HG02973 (cell line): ENCODE results near the gene XYLT2.

Experiments
- ATAC-seq: cut with Tn5 transposase; IDR thresholded peaks from one replicate; pipeline ENCODE4 v1.9.1; 2021; ENCODE audit warnings: moderate library complexity; ENCODE audit not compliant: unreplicated experiment

XYLT2 gene

GRCh38 chr17:50363217-50364060, 17.5 kb downstream of the XYLT2 start:
- no peak for ATAC-seq

- no peak for ATAC-seq
Measured at GRCh38 chr17:50364061-50364458, 18.1 kb downstream of the XYLT2 start.

- ATAC-seq = no peak
Measured at GRCh38 chr17:50364715-50365114, 18.8 kb downstream of the XYLT2 start.

- no peak for ATAC-seq
Measured at GRCh38 chr17:50365165-50365564, 19.2 kb downstream of the XYLT2 start.

- no peak for ATAC-seq
Measured at GRCh38 chr17:50365649-50366393, 19.9 kb downstream of the XYLT2 start.

GRCh38 chr17:50367401-50367800, 21.5 kb downstream of the XYLT2 start:
- no peak for ATAC-seq

- no peak for ATAC-seq
Measured at GRCh38 chr17:50370052-50370451, 24.1 kb downstream of the XYLT2 start.

- no peak for ATAC-seq
Measured at GRCh38 chr17:50371526-50371925, 25.6 kb downstream of the XYLT2 start.

- no peak for ATAC-seq
Measured at GRCh38 chr17:50372222-50372757, 26.4 kb downstream of the XYLT2 start.

GRCh38 chr17:50372758-50373556, 27.0 kb downstream of the XYLT2 start, which contains the start of the genes EME1 and MRPL27:
Gene EME1 (plus strand): TSS chr17:50373229. CDS start chr17:50375209, 1,980 bp downstream.
Gene MRPL27 (minus strand): TSS chr17:50373184. CDS start chr17:50373170, 14 bp downstream.
- peak; percentile 70 for ATAC-seq

- ATAC-seq = no peak
Measured at GRCh38 chr17:50373705-50374104, 27.8 kb downstream of the XYLT2 start.

GRCh38 chr17:50375858-50376538, 30.1 kb downstream of the XYLT2 start:
- no peak for ATAC-seq

- no peak for ATAC-seq
Measured at GRCh38 chr17:50379351-50380132, 33.6 kb downstream of the XYLT2 start.

- ATAC-seq = no peak
Measured at GRCh38 chr17:50380369-50381259, 34.7 kb downstream of the XYLT2 start.

- ATAC-seq = no peak
Measured at GRCh38 chr17:50381260-50381815, 35.4 kb downstream of the XYLT2 start.

GRCh38 chr17:50381920-50382319, 36.0 kb downstream of the XYLT2 start:
- ATAC-seq = no peak

GRCh38 chr17:50382931-50383330, 37.0 kb downstream of the XYLT2 start:
- no peak for ATAC-seq

GRCh38 chr17:50386510-50386909, 40.6 kb downstream of the XYLT2 start:
- no peak for ATAC-seq
